Measurements from ENCODE around the gene SLC2A6. TPM values are rescaled to one million over a fixed set of nuclear protein-coding genes. Genes with fewer than 3 reads are reported as not detected.

The SLC2A6 gene
- total and polyA plus RNA-seq, 10 of the 15 experiments (the other 5 are each of a cell fraction or from before 2014, with no cell fraction given), result 1.1 to 37.9 (median 18.3) TPM

DNA sequence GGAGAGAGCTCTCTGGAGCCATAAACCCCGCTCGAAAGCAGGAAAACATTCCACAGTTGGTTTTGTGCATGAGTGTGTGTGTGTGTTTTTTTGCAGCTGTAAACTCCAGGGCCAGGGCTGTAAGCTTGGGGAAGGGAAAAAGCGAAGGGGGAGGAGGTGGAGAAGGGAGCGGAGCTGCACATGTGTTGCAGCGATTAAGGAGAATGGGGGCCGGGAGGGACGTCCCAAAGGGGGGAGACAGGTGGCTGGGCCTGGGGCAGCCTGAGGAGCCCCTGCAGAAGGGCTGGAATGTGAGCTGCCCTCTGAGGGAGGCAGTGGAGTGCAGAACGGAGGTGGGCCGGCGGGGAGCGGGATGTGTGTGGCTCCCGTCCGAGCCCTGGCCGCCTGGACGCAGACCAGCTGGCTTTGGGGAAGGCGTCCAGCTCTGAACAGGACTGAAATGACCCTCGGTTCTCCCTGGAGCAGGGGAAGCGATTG is 48.6 kb upstream of the SLC2A6 start (continued):
- TF ChIP-seq, protein P1, sequence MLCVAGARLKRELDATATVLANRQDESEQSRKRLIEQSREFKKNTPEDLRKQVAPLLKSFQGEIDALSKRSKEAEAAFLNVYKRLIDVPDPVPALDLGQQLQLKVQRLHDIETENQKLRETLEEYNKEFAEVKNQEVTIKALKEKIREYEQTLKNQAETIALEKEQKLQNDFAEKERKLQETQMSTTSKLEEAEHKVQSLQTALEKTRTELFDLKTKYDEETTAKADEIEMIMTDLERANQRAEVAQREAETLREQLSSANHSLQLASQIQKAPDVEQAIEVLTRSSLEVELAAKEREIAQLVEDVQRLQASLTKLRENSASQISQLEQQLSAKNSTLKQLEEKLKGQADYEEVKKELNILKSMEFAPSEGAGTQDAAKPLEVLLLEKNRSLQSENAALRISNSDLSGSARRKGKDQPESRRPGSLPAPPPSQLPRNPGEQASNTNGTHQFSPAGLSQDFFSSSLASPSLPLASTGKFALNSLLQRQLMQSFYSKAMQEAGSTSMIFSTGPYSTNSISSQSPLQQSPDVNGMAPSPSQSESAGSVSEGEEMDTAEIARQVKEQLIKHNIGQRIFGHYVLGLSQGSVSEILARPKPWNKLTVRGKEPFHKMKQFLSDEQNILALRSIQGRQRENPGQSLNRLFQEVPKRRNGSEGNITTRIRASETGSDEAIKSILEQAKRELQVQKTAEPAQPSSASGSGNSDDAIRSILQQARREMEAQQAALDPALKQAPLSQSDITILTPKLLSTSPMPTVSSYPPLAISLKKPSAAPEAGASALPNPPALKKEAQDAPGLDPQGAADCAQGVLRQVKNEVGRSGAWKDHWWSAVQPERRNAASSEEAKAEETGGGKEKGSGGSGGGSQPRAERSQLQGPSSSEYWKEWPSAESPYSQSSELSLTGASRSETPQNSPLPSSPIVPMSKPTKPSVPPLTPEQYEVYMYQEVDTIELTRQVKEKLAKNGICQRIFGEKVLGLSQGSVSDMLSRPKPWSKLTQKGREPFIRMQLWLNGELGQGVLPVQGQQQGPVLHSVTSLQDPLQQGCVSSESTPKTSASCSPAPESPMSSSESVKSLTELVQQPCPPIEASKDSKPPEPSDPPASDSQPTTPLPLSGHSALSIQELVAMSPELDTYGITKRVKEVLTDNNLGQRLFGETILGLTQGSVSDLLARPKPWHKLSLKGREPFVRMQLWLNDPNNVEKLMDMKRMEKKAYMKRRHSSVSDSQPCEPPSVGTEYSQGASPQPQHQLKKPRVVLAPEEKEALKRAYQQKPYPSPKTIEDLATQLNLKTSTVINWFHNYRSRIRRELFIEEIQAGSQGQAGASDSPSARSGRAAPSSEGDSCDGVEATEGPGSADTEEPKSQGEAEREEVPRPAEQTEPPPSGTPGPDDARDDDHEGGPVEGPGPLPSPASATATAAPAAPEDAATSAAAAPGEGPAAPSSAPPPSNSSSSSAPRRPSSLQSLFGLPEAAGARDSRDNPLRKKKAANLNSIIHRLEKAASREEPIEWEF (IDR thresholded peaks at IDR 0.05; ENCODE audit: insufficient replicate concordance, low read depth, low read length), result no peak
- no peak for TF ChIP-seq SMAD5 (IDR thresholded peaks at IDR 0.05; ENCODE audit: low read depth)
- no peak for TF ChIP-seq ESRRA (IDR thresholded peaks at IDR 0.05; ENCODE audit: low read length)
- TF ChIP-seq BRCA1 (IDR thresholded peaks at IDR 0.05; ENCODE audit: low read depth, low read length), result no peak
- TF ChIP-seq MTA2 (IDR thresholded peaks at IDR 0.05; ENCODE audit: low read depth), result no peak

DNA sequence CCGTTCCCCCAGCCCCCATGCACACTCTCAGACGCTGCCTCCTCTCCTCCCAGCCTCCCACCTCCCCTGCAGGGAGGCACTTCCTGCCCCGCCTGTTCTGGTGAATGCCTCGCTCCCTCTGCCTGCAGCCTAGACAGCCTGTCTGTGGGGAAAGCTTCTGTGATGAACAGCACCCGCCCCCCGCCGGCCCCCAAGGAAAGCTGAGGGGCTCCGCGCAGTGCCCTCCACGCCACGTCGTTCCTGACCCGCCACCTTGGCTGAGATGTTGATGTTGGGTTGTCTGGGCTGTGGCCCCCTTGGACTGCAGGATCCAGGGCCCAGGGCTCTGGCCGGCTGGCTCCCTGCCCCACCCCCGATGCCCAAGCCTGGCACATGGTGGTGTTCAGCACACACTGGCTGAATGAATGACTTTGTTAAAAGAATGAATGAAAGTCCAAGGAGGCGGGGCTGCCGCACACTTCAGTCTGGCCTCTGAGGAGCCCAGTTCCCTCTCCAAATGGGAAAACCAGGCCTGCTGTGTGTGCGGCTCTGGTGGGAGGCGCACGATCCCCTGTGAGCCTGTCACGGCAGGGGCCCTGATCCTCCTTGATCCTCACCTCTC is 47.9 kb upstream of the SLC2A6 start:
- ChIA-PET RAD21 (ENCODE audit: unreplicated experiment) (no interaction called here), POLR2A (no interaction called here), CTCF (interaction anchor here (0.7 kb wide), 1 partner anchor 1906 kb away, joined by 3 read pairs; no protein-coding TSS in a partner anchor), SMC1A (ENCODE audit: uncharacterized antibody, unreplicated experiment) (no interaction called here)
- H3K36me3 ChIP-seq (ENCODE audit: control insufficient read depth in 2 of 2, insufficient read depth in 2 of 2, low read length in 1 of 2), result no peaks in the 10 kb centered on the region
- peaks cover 0 to 8% of the 10 kb centered on the region in 2 experiments; a peak in 3 of 4 replicates for H3K27me3 ChIP-seq (replicated peaks in 1 of 2; ENCODE audit: control insufficient read depth in 2 of 2, insufficient read depth in 2 of 2, low read length in 1 of 2)
- H3K4me1 ChIP-seq (ENCODE audit: control insufficient read depth, insufficient read depth, low read length), result no peaks in the 10 kb centered on the region
- no TSS peak for BruUV-seq (replicated peaks)
- FAIRE-seq, result no peak
- ATAC-seq, result no peak
- H2AFZ ChIP-seq (ENCODE audit: control insufficient read depth, low read depth, low read length), result no peak overlapping the region
- no peak overlapping the region for H3K4me2 ChIP-seq (ENCODE audit: control insufficient read depth, insufficient read depth)
- H3K4me3 ChIP-seq, result no peak overlapping the region
- H3K27ac ChIP-seq (ENCODE audit: control insufficient read depth, insufficient read depth), result no peak overlapping the region
- no peaks in the 10 kb centered on the region for H3K79me2 ChIP-seq (ENCODE audit: control insufficient read depth, insufficient read depth, low read length)
- no peak for DNase-seq (ENCODE audit: low read depth, low spot score)
- in situ Hi-C loops (cut with MboI), result loop anchor here (25.0 kb wide), 1 partner anchor 485 kb away; no protein-coding TSS in a partner anchor
- no peak overlapping the region for H3K9ac ChIP-seq (ENCODE audit: control insufficient read depth, insufficient read depth, low read length)
- no peaks in the 10 kb centered on the region for H4K20me1 ChIP-seq (ENCODE audit: control insufficient read depth, insufficient read depth)
- no peaks in the 10 kb centered on the region for H3K9me3 ChIP-seq (replicated peaks; ENCODE audit: control insufficient read depth, insufficient read depth, low read length)
- WGBS (ENCODE audit: insufficient coverage, insufficient replicate concordance, low lambda C conversion rate, missing lambda C conversion rate), result 24% methylated on average over 21 of the region's 21 CpGs
- intact Hi-C loops (cut with micrococcal nuclease; ENCODE audit: unreplicated experiment), result no loop called here
- TF ChIP-seq MTA2 (IDR thresholded peaks at IDR 0.05; ENCODE audit: low read depth), result no peak
- no peak for TF ChIP-seq MYC (IDR thresholded peaks at IDR 0.05; ENCODE audit: insufficient read depth, insufficient read length, insufficient replicate concordance, low read length, severe bottlenecking)
- no peak for TF ChIP-seq ZNF274 (IDR thresholded peaks at IDR 0.05; ENCODE audit: insufficient read depth, insufficient read length)
- TF ChIP-seq CHD2 (IDR thresholded peaks at IDR 0.05; ENCODE audit: borderline replicate concordance, low read depth, low read length), result no peak
- TF ChIP-seq, protein P2, sequence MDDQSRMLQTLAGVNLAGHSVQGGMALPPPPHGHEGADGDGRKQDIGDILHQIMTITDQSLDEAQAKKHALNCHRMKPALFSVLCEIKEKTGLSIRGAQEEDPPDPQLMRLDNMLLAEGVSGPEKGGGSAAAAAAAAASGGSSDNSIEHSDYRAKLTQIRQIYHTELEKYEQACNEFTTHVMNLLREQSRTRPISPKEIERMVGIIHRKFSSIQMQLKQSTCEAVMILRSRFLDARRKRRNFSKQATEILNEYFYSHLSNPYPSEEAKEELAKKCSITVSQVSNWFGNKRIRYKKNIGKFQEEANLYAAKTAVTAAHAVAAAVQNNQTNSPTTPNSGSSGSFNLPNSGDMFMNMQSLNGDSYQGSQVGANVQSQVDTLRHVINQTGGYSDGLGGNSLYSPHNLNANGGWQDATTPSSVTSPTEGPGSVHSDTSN (IDR thresholded peaks at IDR 0.05; ENCODE audit: insufficient replicate concordance, low read depth, low read length), result no peak
- TF ChIP-seq, protein P3, sequence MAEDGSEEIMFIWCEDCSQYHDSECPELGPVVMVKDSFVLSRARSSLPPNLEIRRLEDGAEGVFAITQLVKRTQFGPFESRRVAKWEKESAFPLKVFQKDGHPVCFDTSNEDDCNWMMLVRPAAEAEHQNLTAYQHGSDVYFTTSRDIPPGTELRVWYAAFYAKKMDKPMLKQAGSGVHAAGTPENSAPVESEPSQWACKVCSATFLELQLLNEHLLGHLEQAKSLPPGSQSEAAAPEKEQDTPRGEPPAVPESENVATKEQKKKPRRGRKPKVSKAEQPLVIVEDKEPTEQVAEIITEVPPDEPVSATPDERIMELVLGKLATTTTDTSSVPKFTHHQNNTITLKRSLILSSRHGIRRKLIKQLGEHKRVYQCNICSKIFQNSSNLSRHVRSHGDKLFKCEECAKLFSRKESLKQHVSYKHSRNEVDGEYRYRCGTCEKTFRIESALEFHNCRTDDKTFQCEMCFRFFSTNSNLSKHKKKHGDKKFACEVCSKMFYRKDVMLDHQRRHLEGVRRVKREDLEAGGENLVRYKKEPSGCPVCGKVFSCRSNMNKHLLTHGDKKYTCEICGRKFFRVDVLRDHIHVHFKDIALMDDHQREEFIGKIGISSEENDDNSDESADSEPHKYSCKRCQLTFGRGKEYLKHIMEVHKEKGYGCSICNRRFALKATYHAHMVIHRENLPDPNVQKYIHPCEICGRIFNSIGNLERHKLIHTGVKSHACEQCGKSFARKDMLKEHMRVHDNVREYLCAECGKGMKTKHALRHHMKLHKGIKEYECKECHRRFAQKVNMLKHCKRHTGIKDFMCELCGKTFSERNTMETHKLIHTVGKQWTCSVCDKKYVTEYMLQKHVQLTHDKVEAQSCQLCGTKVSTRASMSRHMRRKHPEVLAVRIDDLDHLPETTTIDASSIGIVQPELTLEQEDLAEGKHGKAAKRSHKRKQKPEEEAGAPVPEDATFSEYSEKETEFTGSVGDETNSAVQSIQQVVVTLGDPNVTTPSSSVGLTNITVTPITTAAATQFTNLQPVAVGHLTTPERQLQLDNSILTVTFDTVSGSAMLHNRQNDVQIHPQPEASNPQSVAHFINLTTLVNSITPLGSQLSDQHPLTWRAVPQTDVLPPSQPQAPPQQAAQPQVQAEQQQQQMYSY (CRISPR knock-in tag; IDR thresholded peaks at IDR 0.05), result no peak
- no peak for TF ChIP-seq KAT2A (conservative IDR thresholded peaks at IDR 0.05; ENCODE audit: control insufficient read depth, low read depth, low read length)
- no peak for TF ChIP-seq CHD1 (IDR thresholded peaks at IDR 0.05; ENCODE audit: low read depth, low read length)
